Trophoblast cell (in vitro differentiated cells and primary cell): ENCODE results near the gene FBXO17.
A peak's percentile ranks its signal among the peaks of the same experiment; 100 is the strongest.

ENCODE experiments used
- DNase-seq, 2 donors: peaks; one replicate each; pipeline ENCODE4 v3.0.0-alpha.2; 2016
- H2AFZ ChIP-seq: 2 replicates; pipeline ENCODE4 v1.6.1; 2013; ENCODE audit warnings: low read length, moderate library complexity, mild to moderate bottlenecking; ENCODE audit not compliant: insufficient read depth, poor library complexity
- H2AK5ac ChIP-seq: 2 replicates; pipeline ENCODE4 v1.6.1; 2013; ENCODE audit warnings: mild to moderate bottlenecking, low read length
- H2BK120ac ChIP-seq: 2 replicates; pipeline ENCODE4 v1.6.1; 2013; ENCODE audit warnings: low read length, mild to moderate bottlenecking, moderate library complexity; ENCODE audit not compliant: insufficient read depth, poor library complexity
- H2BK12ac ChIP-seq: 2 replicates; pipeline ENCODE4 v1.6.1; 2013; ENCODE audit warnings: mild to moderate bottlenecking, low read length, moderate library complexity
- H2BK5ac ChIP-seq: 2 replicates; pipeline ENCODE4 v1.6.1; 2013; ENCODE audit warnings: low read length, low read depth, moderate library complexity, mild to moderate bottlenecking; ENCODE audit not compliant: poor library complexity
- H3K14ac ChIP-seq: 2 replicates; pipeline ENCODE4 v1.6.1; 2013; ENCODE audit warnings: mild to moderate bottlenecking, low read length
- H3K18ac ChIP-seq: 2 replicates; pipeline ENCODE4 v1.6.1; 2013; ENCODE audit warnings: mild to moderate bottlenecking, low read length
- H3K23ac ChIP-seq: 2 replicates; pipeline ENCODE4 v1.6.1; 2013; ENCODE audit warnings: low read length
- H3K27ac ChIP-seq: 2 replicates; pipeline ENCODE4 v1.5.1; 2013; ENCODE audit warnings: low read depth, mild to moderate bottlenecking, inconsistent platforms, low read length, moderate library complexity
- H3K27me3 ChIP-seq: 2 replicates; pipeline ENCODE4 v1.6.1; 2013; ENCODE audit warnings: inconsistent platforms, mild to moderate bottlenecking, low read length, moderate library complexity; ENCODE audit not compliant: insufficient read depth
- H3K36me3 ChIP-seq, 2 experiments: 1 replicate in 1 of 2; 2 replicates in 1 of 2; pipeline ENCODE4 v1.6.1; 2013; ENCODE audit warnings: low read length in 2 of 2, mild to moderate bottlenecking in 2 of 2, moderate library complexity in 1 of 2; ENCODE audit not compliant: insufficient read depth in 2 of 2, control insufficient read depth in 1 of 2
- H3K4ac ChIP-seq: 2 replicates; pipeline ENCODE4 v1.6.1; 2013; ENCODE audit warnings: low read depth, mild to moderate bottlenecking, low read length, moderate library complexity
- H3K4me1 ChIP-seq, 2 experiments: 1 replicate in 1 of 2; 2 replicates in 1 of 2; pipeline ENCODE4 v1.6.1; 2013; ENCODE audit warnings: low read length in 2 of 2, mild to moderate bottlenecking in 2 of 2, moderate library complexity in 1 of 2; ENCODE audit not compliant: insufficient read depth in 2 of 2, control insufficient read depth in 1 of 2
- H3K4me2 ChIP-seq: 2 replicates; pipeline ENCODE4 v1.6.1; 2013; ENCODE audit warnings: inconsistent platforms, mild to moderate bottlenecking, low read length, moderate library complexity
- H3K4me3 ChIP-seq: 2 replicates; pipeline ENCODE4 v1.5.1; 2013; ENCODE audit warnings: mild to moderate bottlenecking, low read depth, low read length, inconsistent platforms
- H3K79me1 ChIP-seq: one replicate; pipeline ENCODE4 v1.6.1; 2013; ENCODE audit warnings: low read length
- H3K79me2 ChIP-seq: 2 replicates; pipeline ENCODE4 v1.6.1; 2013; ENCODE audit warnings: low read length, mild to moderate bottlenecking; ENCODE audit not compliant: control insufficient read depth, insufficient read depth, poor library complexity
- H3K9ac ChIP-seq: 2 replicates; pipeline ENCODE4 v1.6.1; 2013; ENCODE audit warnings: mild to moderate bottlenecking, low read length
- H3K9me3 ChIP-seq: 2 replicates; pipeline ENCODE4 v1.6.1; 2013; ENCODE audit warnings: low read depth, mild to moderate bottlenecking, control low read depth, inconsistent platforms, low read length; ENCODE audit not compliant: insufficient read depth
- H4K12ac ChIP-seq: 2 replicates; pipeline ENCODE4 v1.6.1; 2013; ENCODE audit warnings: low read depth, mild to moderate bottlenecking, low read length, moderate library complexity
- H4K8ac ChIP-seq: 2 replicates; pipeline ENCODE4 v1.6.1; 2013; ENCODE audit warnings: low read depth, mild to moderate bottlenecking, low read length, moderate library complexity
- H4K91ac ChIP-seq: one replicate; pipeline ENCODE4 v1.6.1; 2013; ENCODE audit warnings: low read depth, mild to moderate bottlenecking, low read length, moderate library complexity
- WGBS: extraction: QIAGEN DNeasy Blood & Tissue Kit; methylation state at CpG from one replicate; pipeline ENCODE4 v1.1.7; 2013; ENCODE audit warnings: missing lambda C conversion rate; ENCODE audit not compliant: insufficient read length, insufficient coverage; ENCODE audit errors: extremely low coverage; 5-methylcytosine and 5-hydroxymethylcytosine counted together

FBXO17 gene

DNA sequence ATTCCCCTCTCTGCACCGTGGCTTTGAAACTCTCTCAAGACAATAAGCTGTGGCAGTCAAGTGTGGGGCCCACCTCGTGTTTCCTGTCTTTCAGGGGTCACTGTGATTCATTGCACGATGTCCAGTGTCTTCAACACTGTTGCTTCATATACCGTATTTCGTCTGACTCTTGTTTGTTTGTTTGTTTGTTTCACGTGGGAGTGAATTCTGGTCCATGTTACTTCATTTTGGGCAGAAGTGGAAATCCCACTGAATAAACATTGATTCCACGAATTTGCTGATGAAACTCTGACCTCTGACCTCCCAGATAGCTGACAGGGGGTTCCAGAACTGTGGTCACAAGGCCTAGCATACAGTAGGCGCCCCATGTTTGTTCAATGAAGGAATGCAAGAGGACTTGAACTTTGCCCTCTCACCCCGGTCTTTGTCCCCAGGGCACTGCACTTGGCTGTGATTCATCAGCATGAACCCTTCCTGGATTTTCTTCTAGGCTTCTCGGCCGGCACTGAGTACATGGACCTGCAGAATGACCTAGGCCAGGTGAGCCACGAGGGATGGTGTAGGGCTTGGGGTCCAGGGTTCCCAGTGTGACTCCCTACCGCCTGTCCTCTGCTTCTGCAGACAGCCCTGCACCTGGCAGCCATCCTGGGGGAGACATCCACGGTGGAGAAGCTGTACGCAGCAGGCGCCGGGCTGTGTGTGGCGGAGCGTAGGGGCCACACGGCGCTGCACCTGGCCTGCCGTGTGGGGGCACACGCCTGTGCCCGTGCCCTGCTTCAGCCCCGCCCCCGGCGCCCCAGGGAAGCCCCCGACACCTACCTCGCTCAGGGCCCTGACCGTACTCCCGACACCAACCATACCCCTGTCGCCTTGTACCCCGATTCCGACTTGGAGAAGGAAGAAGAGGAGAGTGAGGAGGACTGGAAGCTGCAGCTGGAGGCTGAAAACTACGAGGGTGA lies 70.7 kb downstream of the FBXO17 start:
- Histone ChIP-seq H3K27ac (no peak overlapping the region), H3K23ac (no peak overlapping the region), H2AK5ac (no peak overlapping the region), H3K14ac (no peak overlapping the region), H2BK5ac (no peak overlapping the region), H3K79me1 (peaks cover 2% of the 10 kb centered on the region), H3K27me3 (no peaks in the 10 kb centered on the region), H4K91ac (no peak overlapping the region), H3K9ac (no peak overlapping the region), H3K4me2 (no peak overlapping the region), H3K4me1 (no peaks in the 10 kb centered on the region), H2BK12ac (no peak overlapping the region), H3K4me3 (no peak overlapping the region), H2AFZ (no peak overlapping the region), H3K4ac (no peak overlapping the region), H3K18ac (no peak overlapping the region), H4K8ac (no peak overlapping the region), H4K12ac (no peak overlapping the region), H2BK120ac (no peak overlapping the region), H3K79me2 (peaks cover 2% of the 10 kb centered on the region), H3K9me3 (peaks cover 7% of the 10 kb centered on the region), H3K36me3 (peaks cover 23 to 27% of the 10 kb centered on the region in 2 experiments)
- WGBS: no CpG with 5 or more reads among the region's 35 CpGs
- no peak for DNase-seq

DNA sequence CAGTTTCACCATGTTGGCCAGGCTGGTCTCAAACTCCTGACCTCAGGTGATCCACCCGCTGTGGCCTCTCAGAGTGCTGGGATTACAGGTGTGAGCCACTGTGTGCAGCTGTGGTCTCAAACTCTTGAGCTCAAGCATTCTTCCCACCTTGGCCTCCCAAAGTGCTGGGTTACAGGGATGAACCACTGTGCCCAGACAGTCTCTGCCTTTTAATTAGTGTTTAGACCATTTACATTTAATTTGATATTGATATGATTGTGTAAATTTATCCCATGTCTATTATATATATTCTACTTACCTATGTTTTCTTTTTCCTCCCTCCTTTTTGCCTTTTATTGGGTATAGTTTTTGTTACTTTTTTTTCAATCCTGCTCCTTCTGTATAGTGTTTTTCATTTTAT lies 73.9 kb downstream of the FBXO17 start:
- Histone ChIP-seq H4K12ac (no peak overlapping the region), H2AK5ac (no peak overlapping the region), H4K91ac (no peak overlapping the region), H3K79me2 (peaks cover 2% of the 10 kb centered on the region), H3K23ac (no peak overlapping the region), H3K9me3 (peaks cover 2% of the 10 kb centered on the region), H3K9ac (no peak overlapping the region), H4K8ac (no peak overlapping the region), H3K4me1 (peaks cover 0 to 7% of the 10 kb centered on the region in 2 experiments), H3K4me3 (no peak overlapping the region), H3K4me2 (no peak overlapping the region), H2AFZ (no peak overlapping the region), H2BK120ac (no peak overlapping the region), H3K36me3 (peaks cover 9 to 10% of the 10 kb centered on the region in 2 experiments), H3K4ac (no peak overlapping the region), H2BK5ac (no peak overlapping the region), H2BK12ac (no peak overlapping the region), H3K18ac (no peak overlapping the region), H3K14ac (no peak overlapping the region), H3K27ac (no peak overlapping the region), H3K79me1 (peaks cover 2% of the 10 kb centered on the region), H3K27me3 (no peaks in the 10 kb centered on the region)
- no CpG with 5 or more reads among the region's 1 CpG for WGBS
- no peak for DNase-seq

DNA sequence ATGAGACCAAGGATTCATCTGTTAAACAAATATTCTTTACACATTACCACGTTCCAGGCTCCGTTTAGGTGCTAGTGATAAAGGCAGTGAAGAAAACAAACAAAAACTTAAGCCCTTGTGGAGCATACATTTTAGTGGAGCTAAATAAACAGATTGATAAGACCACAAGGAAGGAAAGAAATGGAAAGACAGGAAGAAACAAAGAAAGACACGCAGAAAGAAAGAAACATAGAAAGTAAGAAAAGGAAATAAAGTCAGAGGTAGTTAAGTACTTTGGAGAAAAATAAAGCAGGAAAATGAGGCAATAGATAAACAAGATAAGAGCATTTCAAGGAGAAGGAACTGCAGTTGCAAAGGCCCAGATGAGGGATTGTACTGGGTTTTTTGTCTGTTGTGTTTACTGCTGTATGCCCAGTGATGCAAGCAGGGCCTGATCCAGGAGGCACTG lies 74.8 kb downstream of the FBXO17 start:
- H3K18ac ChIP-seq: no peak overlapping the region
- peaks cover 0 to 7% of the 10 kb centered on the region in 2 experiments for H3K4me1 ChIP-seq
- peaks cover 2% of the 10 kb centered on the region for H3K79me2 ChIP-seq
- DNase-seq: peak in 1 of 2 donors; percentile 41
- no peak overlapping the region for H2AFZ ChIP-seq
- H3K27ac ChIP-seq: no peak overlapping the region
- H3K9me3 ChIP-seq: peaks cover 2% of the 10 kb centered on the region
- no peak overlapping the region for H3K23ac ChIP-seq
- no peak overlapping the region for H2AK5ac ChIP-seq
- no peaks in the 10 kb centered on the region for H3K27me3 ChIP-seq
- H3K79me1 ChIP-seq: peaks cover 2% of the 10 kb centered on the region
- no peak overlapping the region for H4K91ac ChIP-seq
- no peak overlapping the region for H3K14ac ChIP-seq
- no peak overlapping the region for H2BK5ac ChIP-seq
- H3K4me2 ChIP-seq: no peak overlapping the region
- no CpG with 5 or more reads among the region's 3 CpGs for WGBS
- no peak overlapping the region for H4K8ac ChIP-seq
- no peak overlapping the region for H3K4me3 ChIP-seq
- H4K12ac ChIP-seq: no peak overlapping the region
- no peak overlapping the region for H3K4ac ChIP-seq
- H2BK12ac ChIP-seq: no peak overlapping the region
- H3K36me3 ChIP-seq: peaks cover 7 to 8% of the 10 kb centered on the region in 2 experiments
- H3K9ac ChIP-seq: no peak overlapping the region
- H2BK120ac ChIP-seq: no peak overlapping the region

DNA sequence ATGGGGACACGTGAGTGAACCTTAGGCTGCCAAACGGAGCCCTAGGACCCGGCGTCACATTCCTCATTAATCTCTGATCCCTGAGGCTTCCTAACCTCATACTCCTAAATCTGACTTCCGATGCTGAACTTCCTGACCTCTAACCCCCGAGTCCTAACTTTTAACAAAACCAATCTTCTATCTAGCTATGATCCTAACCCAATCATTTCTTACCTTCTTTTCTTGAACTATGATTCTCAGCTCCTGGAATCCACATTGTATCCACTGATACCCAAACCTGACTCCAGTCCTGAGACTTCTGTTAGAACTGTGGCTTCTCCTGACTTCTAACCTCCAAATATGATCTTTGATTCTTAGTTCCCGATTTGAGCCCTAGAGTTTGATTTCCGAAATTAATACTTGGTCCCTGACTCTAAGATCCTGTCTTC lies 75.3 kb downstream of the FBXO17 start:
- Histone ChIP-seq H4K8ac (peak overlapping the region; percentile 92), H2BK120ac (peak overlapping the region; percentile 84), H3K4me3 (peak overlapping the region; percentile 94), H4K91ac (peak overlapping the region; percentile 71), H3K9me3 (peaks cover 2% of the 10 kb centered on the region), H3K79me2 (peaks cover 2% of the 10 kb centered on the region), H2AFZ (peak overlapping the region; percentile 85), H3K18ac (peak overlapping the region; percentile 91), H2BK12ac (no peak overlapping the region), H3K27ac (peak overlapping the region; percentile 53), H3K4ac (no peak overlapping the region), H3K9ac (peak overlapping the region; percentile 63), H3K36me3 (peaks cover 2% of the 10 kb centered on the region in 2 experiments), H3K27me3 (no peaks in the 10 kb centered on the region), H3K79me1 (peaks cover 2% of the 10 kb centered on the region), H4K12ac (peak overlapping the region; percentile 67), H3K14ac (peak overlapping the region; percentile 81), H2AK5ac (no peak overlapping the region), H3K23ac (no peak overlapping the region), H3K4me1 (peaks cover 0 to 7% of the 10 kb centered on the region in 2 experiments), H2BK5ac (peak overlapping the region; percentile 58), H3K4me2 (peak overlapping the region; percentile 95)
- 100% methylated on average over 1 of the region's 8 CpGs for WGBS
- DNase-seq: peak; percentile 23 to 51
